ENCODE measurements around the gene NPTX1.

The NPTX1 gene

GRCh38 chr17:80459234-80459633 is 17.2 kb downstream of the NPTX1 start:
- no peak for DNase-seq (ENCODE audit: low read depth, low spot score)

DNA sequence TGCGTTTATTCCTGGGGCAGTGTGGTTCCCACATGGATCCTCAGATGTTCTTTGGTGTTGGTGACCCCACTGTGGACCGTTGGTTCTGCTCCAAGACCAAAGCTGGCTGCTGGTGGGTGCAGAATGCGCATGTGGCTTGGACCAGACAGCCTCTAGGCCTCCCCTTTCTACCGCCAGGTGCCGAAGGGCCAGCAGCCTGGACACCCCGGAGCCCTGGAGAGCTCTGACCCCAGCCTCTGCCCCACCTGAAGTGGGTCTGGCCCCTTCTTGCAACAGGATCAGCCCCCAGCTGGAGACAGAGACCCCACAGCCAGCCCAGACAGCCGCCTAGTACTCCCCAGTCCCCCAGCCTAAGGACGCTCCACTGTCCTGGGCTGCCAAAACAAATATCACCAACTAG is 18.4 kb downstream of the NPTX1 start:
- no peak for DNase-seq (ENCODE audit: low read depth, low spot score)

- no peak for DNase-seq (ENCODE audit: low read depth, low spot score)
These were observed 19.1 kb downstream of the NPTX1 start for GRCh38 chr17:80457236-80457856.

GRCh38 chr17:80456465-80457235 is 19.8 kb downstream of the NPTX1 start:
- DNase-seq (ENCODE audit: low read depth, low spot score) = no peak

DNA sequence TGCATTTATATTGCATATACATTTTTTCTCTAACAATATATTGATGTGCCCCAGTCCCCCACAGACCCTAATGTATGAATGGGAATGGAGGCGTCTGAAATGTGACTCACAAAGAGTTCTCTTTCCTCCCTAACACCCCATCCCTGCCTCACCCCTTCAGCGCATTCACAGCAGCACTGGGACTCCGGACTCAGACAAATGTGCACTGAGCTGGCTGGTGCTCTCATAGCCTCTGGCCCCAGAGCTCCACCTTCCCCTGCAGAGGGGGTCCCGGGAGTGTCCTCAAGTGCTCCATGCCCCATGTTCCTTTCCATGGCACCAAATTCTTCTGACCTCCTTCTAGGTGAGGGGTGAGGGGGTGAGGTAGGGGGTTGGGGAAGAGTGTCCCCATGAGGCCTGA is 20.6 kb downstream of the NPTX1 start:
- no peak for DNase-seq (ENCODE audit: low read depth, low spot score)

- DNase-seq (ENCODE audit: low read depth, low spot score) = no peak
These were observed 21.1 kb downstream of the NPTX1 start for GRCh38 chr17:80455336-80455710.

GRCh38 chr17:80454557-80455335 is 21.7 kb downstream of the NPTX1 start:
- DNase-seq (ENCODE audit: low read depth, low spot score) = peak; percentile 84

GRCh38 chr17:80453998-80454556 is 22.3 kb downstream of the NPTX1 start:
- no peak for DNase-seq (ENCODE audit: low read depth, low spot score)

DNA sequence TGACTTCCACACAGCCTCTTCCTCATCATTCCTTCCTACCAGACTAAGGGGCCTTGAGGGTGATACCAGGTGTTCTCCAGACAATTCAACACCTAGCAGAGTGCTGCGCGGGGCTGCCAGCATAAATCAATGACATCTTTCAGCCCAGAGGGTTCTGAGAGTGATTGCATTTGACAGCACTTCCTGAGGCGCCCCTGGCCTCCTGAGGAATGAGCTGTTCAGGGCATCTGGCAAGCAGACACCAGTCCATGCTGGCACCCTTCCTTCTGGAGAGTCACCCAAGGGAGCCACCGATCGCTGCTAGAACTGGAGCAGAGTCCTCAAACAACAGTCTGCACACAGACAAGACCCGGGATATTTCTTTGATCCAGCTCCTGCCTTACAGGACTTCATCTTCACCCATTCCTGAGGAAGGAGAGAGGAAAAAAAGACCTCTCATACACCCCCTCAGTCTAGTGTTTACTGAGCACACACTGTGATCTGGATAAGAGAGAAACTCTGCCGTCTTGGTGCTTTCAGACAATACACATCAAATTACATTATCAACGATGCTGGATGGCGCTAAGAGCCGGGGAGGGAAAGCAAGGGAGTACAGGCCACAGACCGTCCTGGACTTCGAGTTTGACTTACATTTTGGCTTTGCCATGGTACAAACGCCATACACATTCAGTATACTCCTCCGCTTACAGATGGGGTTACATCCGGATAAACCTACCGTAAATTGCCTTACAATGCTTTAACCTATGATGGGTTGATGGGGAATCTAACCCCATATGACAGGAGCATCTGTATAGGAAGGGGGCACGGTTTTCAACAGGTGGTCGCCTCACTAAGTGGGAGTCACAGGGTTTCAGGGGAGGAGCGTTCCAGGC is 23.0 kb downstream of the NPTX1 start:
- no peak for DNase-seq (ENCODE audit: low read depth, low spot score)

DNA sequence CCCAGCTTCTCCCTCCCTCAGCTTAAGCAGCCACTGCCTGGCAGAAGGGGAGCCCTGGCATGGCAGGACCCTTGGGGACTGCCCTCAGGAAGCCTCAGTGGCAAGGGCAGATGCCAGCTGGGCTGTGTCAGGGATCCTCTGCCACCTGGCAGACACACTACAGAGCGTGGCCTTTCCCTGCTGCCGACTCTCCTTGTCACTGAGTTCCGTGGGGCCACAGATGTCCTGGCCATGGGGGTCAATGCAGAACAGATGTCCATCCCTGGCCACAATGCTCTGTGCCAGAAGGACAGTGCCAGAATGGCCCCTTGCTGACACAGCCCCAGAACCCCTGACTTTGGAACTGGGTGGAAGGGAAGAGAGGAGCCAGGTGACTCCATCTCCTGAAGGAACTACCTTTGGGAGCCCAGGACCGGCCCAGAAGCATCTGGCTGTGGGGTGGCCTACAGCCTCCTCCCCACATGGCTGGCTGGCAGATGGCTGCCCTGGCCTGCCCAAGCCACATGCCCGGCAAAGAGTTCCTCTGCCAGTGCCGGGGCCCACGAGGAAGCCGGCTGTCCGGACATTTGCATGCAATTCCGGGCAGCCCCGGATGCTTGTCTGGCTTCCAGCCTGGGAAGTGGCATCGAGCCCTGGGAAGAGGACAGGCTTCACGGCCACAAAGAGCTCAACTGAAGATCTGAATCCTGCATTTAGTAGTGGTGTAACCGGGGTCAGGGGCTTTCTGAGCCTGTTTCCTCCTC is 24.1 kb downstream of the NPTX1 start:
- DNase-seq (ENCODE audit: low read depth, low spot score) = no peak

GRCh38 chr17:80451104-80451775 is 25.2 kb downstream of the NPTX1 start:
- no peak for DNase-seq (ENCODE audit: low read depth, low spot score)

GRCh38 chr17:80449930-80450576 is 26.4 kb downstream of the NPTX1 start:
- no peak for DNase-seq (ENCODE audit: low read depth, low spot score)

- no peak for DNase-seq (ENCODE audit: low read depth, low spot score)
These were observed 27.0 kb downstream of the NPTX1 start for GRCh38 chr17:80449194-80449929.

DNA sequence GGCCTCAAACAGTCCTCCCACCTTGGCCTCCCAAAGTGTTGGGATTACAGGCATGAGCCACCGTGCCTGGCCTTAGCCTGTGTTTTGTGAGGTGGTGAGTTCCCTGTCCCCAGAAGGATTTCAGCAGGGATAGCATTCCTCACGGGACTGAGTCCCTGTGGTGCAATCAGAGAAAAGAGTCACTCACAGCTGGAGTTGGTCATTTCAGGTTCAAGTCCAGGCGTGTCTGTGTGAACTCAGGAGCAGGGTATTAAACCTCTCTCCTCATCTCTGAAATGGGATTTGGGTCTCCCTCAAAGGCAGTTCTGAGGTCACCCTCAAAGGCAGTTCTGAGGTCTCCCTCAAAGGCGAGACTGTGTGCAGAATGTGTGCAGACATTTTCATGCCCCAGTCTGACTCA is 28.6 kb downstream of the NPTX1 start:
- DNase-seq (ENCODE audit: low read depth, low spot score) = no peak

DNA sequence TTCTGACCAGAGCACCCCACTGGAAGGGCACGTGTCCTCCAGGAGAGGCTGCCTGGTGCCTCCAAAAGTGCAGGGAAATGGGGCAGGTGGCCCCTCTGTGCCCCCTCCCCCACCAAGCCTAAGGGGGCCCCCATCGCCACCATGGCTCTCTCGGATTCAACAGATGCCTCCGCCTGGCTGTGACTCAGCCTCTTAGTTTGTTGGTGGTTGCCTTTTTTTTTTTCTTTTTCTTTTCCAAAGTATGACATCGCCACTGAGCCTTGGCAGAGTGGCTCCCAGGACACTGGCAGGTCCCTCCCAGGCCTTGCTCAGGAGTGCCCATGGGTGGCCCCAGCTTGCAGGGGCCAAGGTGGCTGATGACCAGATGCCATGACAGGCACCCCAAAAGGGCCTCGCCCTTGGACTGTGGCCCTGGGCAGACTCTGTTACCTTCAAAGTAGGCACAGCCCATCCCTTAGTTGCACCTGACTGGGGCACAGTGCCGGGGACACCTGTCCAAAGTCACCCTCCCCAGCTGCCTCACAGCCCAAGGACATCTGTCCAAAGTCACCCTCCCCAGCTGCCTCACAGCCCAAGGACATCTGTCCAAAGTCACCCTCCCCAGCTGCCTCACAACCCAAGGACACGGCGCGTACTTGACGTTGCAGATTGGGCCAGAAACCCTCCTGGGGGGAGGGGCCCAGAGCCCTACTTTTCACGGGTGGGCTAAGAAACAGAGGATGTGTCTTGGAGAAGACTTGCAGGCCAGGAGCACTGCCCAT is 29.6 kb downstream of the NPTX1 start:
- DNase-seq (ENCODE audit: low read depth, low spot score) = no peak

DNA sequence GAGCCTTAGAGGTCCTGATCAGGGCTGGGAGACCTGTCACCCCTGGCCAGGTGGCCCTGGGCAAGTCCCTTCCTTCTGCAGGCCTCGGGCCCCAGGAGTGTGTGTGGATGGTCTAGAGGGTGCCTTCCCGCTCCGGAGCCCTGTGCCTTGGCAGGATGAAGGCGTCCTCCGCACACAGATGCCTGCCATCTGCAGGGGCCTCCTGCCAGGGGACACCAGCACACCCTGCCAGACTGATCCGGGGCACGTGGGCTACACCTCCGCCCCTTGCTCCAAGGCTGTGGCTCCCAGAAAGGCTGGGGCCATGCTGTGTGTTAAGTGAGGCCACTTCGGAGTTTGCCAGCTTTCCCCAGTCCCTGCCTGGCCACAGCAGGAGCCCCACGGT is 30.7 kb downstream of the NPTX1 start:
- no peak for DNase-seq (ENCODE audit: low read depth, low spot score)

DNA sequence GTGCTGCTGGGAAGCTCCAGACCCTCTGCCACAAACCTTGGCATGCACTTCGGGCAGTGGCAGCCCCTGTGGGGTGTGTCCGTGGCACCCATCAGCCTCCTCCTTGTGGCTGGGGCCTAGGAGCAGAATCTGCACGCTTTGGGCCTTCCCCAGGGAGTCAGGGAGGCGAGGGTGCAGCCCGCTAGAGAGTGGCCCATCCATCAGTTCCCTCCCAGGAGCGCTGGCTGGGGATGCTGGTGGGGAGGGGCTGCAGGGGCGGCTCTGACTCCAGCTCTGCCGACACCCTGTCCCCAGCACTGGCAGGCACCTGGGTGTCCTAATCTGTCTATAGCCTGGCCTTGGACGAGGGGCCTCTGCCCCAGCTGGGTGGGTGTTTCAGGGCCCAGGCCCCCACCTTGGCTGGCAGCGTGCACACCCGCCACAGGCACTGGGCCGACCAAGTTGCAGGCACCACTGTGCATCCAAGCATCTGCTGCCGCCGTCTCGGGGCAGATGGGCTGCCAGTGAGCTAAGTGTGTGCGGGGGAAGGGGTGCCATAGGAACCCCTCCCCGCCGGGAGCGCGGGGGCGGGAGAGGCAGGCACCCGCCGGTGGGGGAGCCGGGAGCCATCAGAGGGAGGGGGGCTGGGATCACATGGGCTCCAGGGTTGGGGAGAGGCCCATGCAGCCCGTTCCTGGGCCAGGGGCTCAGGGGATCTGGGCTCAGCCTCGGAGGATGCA is 31.2 kb downstream of the NPTX1 start:
- DNase-seq (ENCODE audit: low read depth, low spot score) = no peak

DNA sequence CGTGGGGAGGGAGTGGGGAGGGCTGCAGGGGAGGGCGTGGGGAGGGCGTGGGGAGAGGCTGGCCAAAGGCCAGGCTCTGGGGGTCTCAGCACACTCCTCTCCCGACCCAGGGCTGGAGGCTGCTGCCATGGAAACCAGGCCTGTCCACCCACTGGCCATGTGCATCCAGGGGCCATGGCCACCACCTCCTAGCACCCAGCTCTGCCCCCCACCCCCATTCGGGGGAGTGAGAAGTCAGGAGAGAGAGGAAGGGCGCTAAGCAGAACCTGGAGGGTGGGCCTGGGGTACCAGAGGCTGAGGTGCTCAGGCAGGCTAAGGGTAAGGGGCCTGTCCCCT is 31.8 kb downstream of the NPTX1 start:
- DNase-seq (ENCODE audit: low read depth, low spot score) = no peak

Data from brain pericyte (primary cell).